Endothelial cell of umbilical vein (primary cell): ENCODE results near the gene ULK4. TPM values are rescaled to one million over a fixed set of nuclear protein-coding genes. Genes with fewer than 3 reads are reported as not detected.
"Not testable (repeated sequence)": the region's sequence is repeated elsewhere in the genome, so short reads cannot be mapped to it uniquely, and the experiment has no call there.

Experiments
- BruUV-seq: library from RNA; stranded (reverse); fragments of 400-500 nt; replicated peaks from 2 replicates; lab custom pipeline; 2021; lab: Mats Ljungman, UMichigan
- CTCF ChIA-PET: fragments of 300-600, 350-600 bp; sonication (Branson Sonifier 250); formaldehyde crosslinking; loops from one replicate; lab custom pipeline; 2021; ENCODE audit warnings: antibody characterized with exemption, inconsistent platforms; lab: Charles Lee
- POLR2A ChIA-PET: fragments of 300-600, 350-600 bp; sonication (Branson Sonifier 250); formaldehyde crosslinking; loops from one replicate; lab custom pipeline; 2021; ENCODE audit warnings: antibody characterized with exemption, inconsistent platforms; lab: Charles Lee
- DNase-seq: peaks from one replicate; pipeline ENCODE4 v3.0.0-alpha.2; 2011; ENCODE audit warnings: low read depth, low spot score
- FAIRE-seq: peaks from 2 replicates; lab custom pipeline; 2011; peaks lifted over from hg19 to GRCh38; lab: Jason Lieb, UNC
- H2AFZ ChIP-seq: 2 replicates; pipeline ENCODE4 v1.6.0; 2012; ENCODE audit warnings: low read depth, low read length, control low read depth, inconsistent platforms
- H3K27ac ChIP-seq: 2 replicates; pipeline ENCODE4 v1.5.1; 2011; ENCODE audit warnings: low read depth, mild to moderate bottlenecking, control low read depth, low read length, moderate library complexity; ENCODE audit not compliant: insufficient read depth
- H3K27me3 ChIP-seq, 2 experiments: 2 replicates each; pipeline versions ENCODE4 v1.6.0 to v1.6.1; 2011; ENCODE audit warnings: low read length in 2 of 2, mixed read lengths in 1 of 2; ENCODE audit not compliant: control insufficient read depth in 2 of 2, insufficient read depth in 2 of 2
- H3K36me3 ChIP-seq, 2 experiments: 2 replicates in 1 of 2; 3 replicates in 1 of 2; pipeline ENCODE4 v1.5.1; 2011; ENCODE audit warnings: low read length in 2 of 2, mild to moderate bottlenecking in 1 of 2, moderate library complexity in 1 of 2; ENCODE audit not compliant: control insufficient read depth in 2 of 2, insufficient read depth in 2 of 2; ENCODE audit errors: extremely low read depth in 1 of 2
- H3K4me1 ChIP-seq: 3 replicates; pipeline ENCODE4 v1.5.1; 2011; ENCODE audit warnings: mild to moderate bottlenecking, low read length; ENCODE audit not compliant: control insufficient read depth, insufficient read depth; ENCODE audit errors: extremely low read depth
- H3K4me2 ChIP-seq: 2 replicates; pipeline ENCODE4 v1.6.1; 2011; ENCODE audit warnings: low read length, control low read depth, mixed read lengths; ENCODE audit not compliant: insufficient read depth
- H3K4me3 ChIP-seq, 3 experiments: fragments of 200-600 bp in 1 of 3; sonication (generic), shearing (Covaris generic) in 1 of 3; replicated peaks in 1 of 3; 2 replicates each; pipeline ENCODE4 v1.5.1; 2011 to 2016; ENCODE audit warnings: control low read depth in 3 of 3, low read length in 3 of 3, mild to moderate bottlenecking in 2 of 3, inconsistent platforms in 1 of 3, low read depth in 1 of 3, moderate library complexity in 1 of 3; ENCODE audit not compliant: insufficient read depth in 1 of 3
- H3K79me2 ChIP-seq: 2 replicates; pipeline ENCODE4 v1.6.0; 2012; ENCODE audit warnings: low read length, inconsistent platforms; ENCODE audit not compliant: control insufficient read depth, insufficient read depth
- H3K9ac ChIP-seq: replicated peaks from 2 replicates; pipeline ENCODE3; 2011; ENCODE audit warnings: low read length, control low read depth; ENCODE audit not compliant: insufficient read depth; ENCODE audit errors: extremely low read depth
- H3K9me1 ChIP-seq: replicated peaks from 3 replicates; pipeline ENCODE4 v1.6.0; 2011; ENCODE audit warnings: mild to moderate bottlenecking, low read length; ENCODE audit not compliant: control insufficient read depth, insufficient read depth; ENCODE audit errors: extremely low read depth
- H3K9me3 ChIP-seq: replicated peaks from 2 replicates; pipeline ENCODE4 v1.5.1; 2012; ENCODE audit warnings: low read length, inconsistent platforms; ENCODE audit not compliant: control insufficient read depth, insufficient read depth
- H4K20me1 ChIP-seq: replicated peaks from 2 replicates; pipeline ENCODE3; 2011; ENCODE audit warnings: mild to moderate bottlenecking, low read length; ENCODE audit not compliant: control insufficient read depth, insufficient read depth; ENCODE audit errors: extremely low read depth
- EZH2 ChIP-seq: IDR thresholded peaks from 2 replicates; pipeline ENCODE4 v1.6.1; 2012; ENCODE audit warnings: borderline replicate concordance, low read depth, mild to moderate bottlenecking, moderate library complexity, low read length, inconsistent platforms; ENCODE audit not compliant: severe bottlenecking
- GATA2 ChIP-seq: IDR thresholded peaks from 2 replicates; pipeline ENCODE4 v1.7.0; 2011; ENCODE audit warnings: low read depth, mild to moderate bottlenecking, moderate library complexity, mixed read lengths, low read length; ENCODE audit not compliant: insufficient read length, insufficient read depth
- JUN ChIP-seq: IDR thresholded peaks from 2 replicates; pipeline ENCODE4 v1.6.1; 2011; ENCODE audit warnings: borderline replicate concordance, low read depth; ENCODE audit not compliant: insufficient read length, insufficient read depth
- dilution Hi-C: fragments of 300-500 bp; cut with MboI; formaldehyde crosslinking; loops from one replicate; pipeline ENCODE4 v1.15.0; 2019; ENCODE audit warnings: low sequenced_read_pairs; ENCODE audit not compliant: extremely low pct_ligation_motif_present
- intact Hi-C: fragments of 100-400 bp; cut with micrococcal nuclease; formaldehyde crosslinking; loops from one replicate; pipeline ENCODE4 v1.10.0; 2022
- polyA plus RNA-seq, 4 experiments: library from polyadenylated mRNA; depleted of rRNA in 3 of 4; stranded (reverse) in 3 of 4; unstranded in 1 of 4; fragments of >200 nt; gene quantifications; 2 replicates each; pipeline versions ENCODE4 v1.2.1 to v1.2.3, GENCODE V29; 2011 to 2012; ENCODE audit warnings: missing spikeins in 1 of 4
- total RNA-seq: library from RNA; stranded (reverse); gene quantifications from 2 replicates; pipeline ENCODE4 v1.2.3, GENCODE V29; 2021

ULK4 gene
- total and polyA plus RNA-seq, 2 donors (not counting 3 experiments of a cell fraction or from before 2014, with no cell fraction given), result 3.3 to 16.0 TPM

- peak; percentile 29 for DNase-seq
- no peak for FAIRE-seq
- POLR2A ChIA-PET, result no interaction called here
- H3K9me1 ChIP-seq, result no peaks in the 10 kb centered on the region
- H3K27me3 ChIP-seq, result no peaks in the 10 kb centered on the region
- intact Hi-C loops (no loop called here), dilution Hi-C loops (no loop called here)
- H3K9me3 ChIP-seq, result no peaks in the 10 kb centered on the region
- no peaks in the 10 kb centered on the region for H3K79me2 ChIP-seq
- no peak overlapping the region for H3K9ac ChIP-seq
- no peaks in the 10 kb centered on the region for H3K36me3 ChIP-seq
- CTCF ChIA-PET, result interaction anchor here (0.9 to 2.0 kb wide), 4 partner anchors 8 to 1132 kb away, joined by 3 to 12 read pairs (median 4); no protein-coding TSS in a partner anchor
- no peak overlapping the region for H3K4me3 ChIP-seq
- TF ChIP-seq GATA2 (no peak), JUN (no peak), EZH2 (no peak)
- no peak overlapping the region for H3K4me2 ChIP-seq
- H3K27ac ChIP-seq, result no peak overlapping the region
- H3K4me1 ChIP-seq, result peaks cover 7% of the 10 kb centered on the region
- H2AFZ ChIP-seq, result no peak overlapping the region
- BruUV-seq, result no TSS peak
- H4K20me1 ChIP-seq, result no peaks in the 10 kb centered on the region
These were observed 251.1 kb downstream of the ULK4 start for GRCh38 chr3:41710646-41711388.

GRCh38 chr3:41709213-41709612 lies 252.7 kb downstream of the ULK4 start:
- H3K27me3 ChIP-seq, H3K9ac ChIP-seq, H3K4me3 ChIP-seq, H3K4me1 ChIP-seq, H3K36me3 ChIP-seq, H3K4me2 ChIP-seq, DNase-seq, H4K20me1 ChIP-seq, H3K79me2 ChIP-seq, FAIRE-seq, BruUV-seq, intact Hi-C loops, H3K27ac ChIP-seq, H3K9me3 ChIP-seq, dilution Hi-C loops, CTCF ChIA-PET, POLR2A ChIA-PET, H3K9me1 ChIP-seq, H2AFZ ChIP-seq: not testable (repeated sequence)
